ENCODE measurements around the gene USP34. TPM values are rescaled to one million over a fixed set of nuclear protein-coding genes. Genes with fewer than 3 reads are reported as not detected.
A peak's percentile ranks its signal among the peaks of the same experiment; 100 is the strongest.
"Not testable (repeated sequence)": the region's sequence is repeated elsewhere in the genome, so short reads cannot be mapped to it uniquely, and the experiment has no call there.

Gene USP34
- total RNA-seq, 2 experiments from 2014 or later = 89.8 to 95.6 TPM

DNA sequence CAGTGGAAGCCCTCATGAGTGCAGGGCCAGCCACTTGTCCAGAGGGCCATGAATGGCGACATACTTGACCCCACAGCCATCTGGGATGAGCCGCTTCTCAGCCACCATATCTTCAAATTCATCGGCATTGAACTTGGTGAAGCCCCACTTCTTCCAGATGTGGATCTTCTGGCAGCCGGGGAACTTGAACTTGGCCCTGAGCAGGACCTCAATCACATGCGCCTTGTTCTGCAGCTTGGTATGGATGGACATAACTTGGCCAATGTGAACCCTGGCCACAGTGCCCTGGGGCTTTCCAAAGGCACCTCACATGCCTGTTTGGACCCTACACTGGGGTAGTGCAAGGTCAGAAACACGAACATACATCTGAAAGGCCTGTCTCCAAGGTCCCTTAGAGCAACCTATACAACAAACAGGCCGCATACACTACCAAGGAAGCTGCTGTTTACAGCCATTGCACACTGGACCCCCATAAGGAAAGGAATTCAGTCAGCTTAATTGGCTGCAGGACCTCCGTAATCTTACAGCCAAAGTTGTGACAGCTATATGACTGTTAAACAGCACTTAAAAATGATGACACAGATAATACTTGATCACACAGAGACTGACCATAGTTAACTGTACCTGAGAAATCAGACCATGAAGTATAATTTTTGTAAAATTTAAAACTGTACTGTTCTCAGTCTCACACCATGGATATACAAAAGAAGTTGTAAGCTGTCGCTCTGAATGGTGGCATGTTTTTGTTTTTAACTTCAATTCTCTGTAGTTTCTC is 53.8 kb downstream of the USP34 start:
- POLR2A ChIA-PET = no interaction called here
- no peak for DNase-seq
- CTCF ChIA-PET = interaction anchor here (1.2 to 4.3 kb wide), 2 partner anchors 10 to 17 kb away, joined by 3 to 19 read pairs; no protein-coding TSS in a partner anchor
- no peak overlapping the region for H3K4me3 Mint-ChIP-seq
- peaks cover 7% of the 10 kb centered on the region for H3K36me3 Mint-ChIP-seq (ENCODE audit: low read depth)
- H3K27ac Mint-ChIP-seq = no peak overlapping the region
- H3K27me3 Mint-ChIP-seq = no peaks in the 10 kb centered on the region
- H3K4me1 Mint-ChIP-seq = peaks cover 31% of the 10 kb centered on the region
- H3K9me3 Mint-ChIP-seq = no peaks in the 10 kb centered on the region

DNA sequence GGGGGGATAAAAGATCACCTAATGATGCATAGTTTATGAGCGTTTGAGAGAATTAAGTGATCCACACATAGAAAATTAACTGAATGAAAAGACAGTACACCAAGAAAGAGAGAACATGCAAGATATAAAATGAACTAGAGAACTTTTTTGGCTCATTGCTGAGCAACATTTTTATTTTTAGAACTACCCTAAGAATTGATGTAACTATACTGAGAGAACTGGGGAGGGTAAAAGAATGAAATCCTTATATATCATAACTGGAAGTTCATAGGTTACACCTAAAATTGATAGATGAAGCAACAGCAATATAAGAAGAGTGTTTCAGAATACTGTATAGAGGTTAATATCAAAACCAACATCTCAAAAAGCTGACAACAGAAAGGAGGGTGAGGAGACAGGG is 55.6 kb downstream of the USP34 start:
- ChIA-PET POLR2A (no interaction called here), CTCF (interaction anchor here (4.3 kb wide), 1 partner anchor 12 kb away, joined by 19 read pairs; no protein-coding TSS in a partner anchor)
- peaks cover 12% of the 10 kb centered on the region for H3K36me3 Mint-ChIP-seq (ENCODE audit: low read depth)
- H3K27ac Mint-ChIP-seq = no peak overlapping the region
- no peak for DNase-seq
- H3K4me3 Mint-ChIP-seq = no peak overlapping the region
- no peaks in the 10 kb centered on the region for H3K27me3 Mint-ChIP-seq
- no peaks in the 10 kb centered on the region for H3K9me3 Mint-ChIP-seq
- H3K4me1 Mint-ChIP-seq = peaks cover 31% of the 10 kb centered on the region

DNA sequence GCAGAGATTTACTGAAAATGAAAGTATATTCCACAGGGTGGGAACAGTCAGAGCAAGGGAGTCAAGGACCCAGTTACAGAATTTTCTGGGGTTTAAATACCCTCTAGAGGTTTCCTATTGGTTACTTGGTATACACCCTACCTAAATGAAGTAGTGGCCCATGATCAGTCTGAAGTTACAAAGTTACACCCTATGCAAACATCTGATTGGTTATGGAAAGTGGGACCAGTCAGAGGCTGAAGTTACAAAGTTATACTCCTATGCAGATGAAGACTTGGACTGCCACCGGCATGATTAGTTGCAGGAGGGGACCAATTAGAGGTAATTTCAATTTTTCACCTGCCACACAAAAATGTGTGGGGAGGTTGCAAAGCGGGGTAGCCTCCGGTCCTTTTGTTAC is 56.2 kb downstream of the USP34 start:
- Mint-ChIP-seq H3K27me3 (no peaks in the 10 kb centered on the region), H3K4me3 (no peak overlapping the region), H3K4me1 (peaks cover 28% of the 10 kb centered on the region), H3K27ac (no peak overlapping the region), H3K9me3 (no peaks in the 10 kb centered on the region), H3K36me3 (ENCODE audit: low read depth) (peaks cover 12% of the 10 kb centered on the region)
- ChIA-PET CTCF (interaction anchor here (1.1 kb wide), 1 partner anchor 9 kb away, joined by 3 read pairs; no protein-coding TSS in a partner anchor), POLR2A (no interaction called here)
- DNase-seq = no peak

DNA sequence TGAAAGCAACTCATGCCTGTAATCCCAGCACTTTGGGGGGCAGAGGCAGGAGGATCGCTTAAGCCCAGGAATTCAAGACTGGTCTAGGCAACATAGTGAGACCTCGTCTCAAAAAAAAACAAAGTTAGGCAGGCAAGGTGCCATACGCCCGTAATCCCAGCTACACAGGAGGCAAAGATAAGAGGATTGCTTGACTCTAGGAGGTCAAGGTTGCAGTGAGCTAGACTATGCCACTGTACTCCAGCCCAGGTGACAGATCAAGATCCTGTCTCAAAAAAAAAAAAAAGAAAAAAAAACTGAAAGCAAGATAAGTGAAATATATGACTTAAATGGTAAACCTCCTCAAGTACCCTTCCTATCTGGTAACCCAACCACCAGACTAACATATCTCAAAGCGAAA is 59.8 kb downstream of the USP34 start:
- DNase-seq = no peak
- Mint-ChIP-seq H3K36me3 (ENCODE audit: low read depth) (peaks cover 6% of the 10 kb centered on the region), H3K9me3 (no peaks in the 10 kb centered on the region), H3K4me3 (no peak overlapping the region), H3K27ac (peak overlapping the region; percentile 55), H3K4me1 (peaks cover 16% of the 10 kb centered on the region), H3K27me3 (no peaks in the 10 kb centered on the region)
- ChIA-PET POLR2A (no interaction called here), CTCF (interaction anchor here (1.1 to 1.4 kb wide), 4 partner anchors 8 to 20 kb away, joined by 3 to 5 read pairs (median 4); no protein-coding TSS in a partner anchor)

DNA sequence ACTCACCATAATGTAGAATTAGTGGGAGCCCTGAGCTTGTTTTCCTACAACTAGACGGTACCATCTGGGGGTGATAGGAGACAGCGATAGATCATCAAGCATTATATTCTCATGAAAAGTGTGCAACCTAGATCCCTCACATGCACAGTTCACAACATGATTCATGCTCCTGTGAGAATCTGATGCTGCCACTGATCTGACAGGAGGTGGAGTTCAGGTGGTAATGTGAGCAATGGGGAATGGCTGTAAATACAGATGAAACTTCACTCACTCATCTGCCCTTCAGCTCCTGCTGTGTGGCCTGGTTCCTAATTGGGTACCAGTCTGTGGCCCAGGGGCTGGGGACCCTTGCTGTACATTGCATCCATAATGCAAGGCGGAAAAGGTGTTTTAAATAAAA is 60.7 kb downstream of the USP34 start:
- Mint-ChIP-seq H3K36me3 (ENCODE audit: low read depth) (peaks cover 13% of the 10 kb centered on the region), H3K27me3 (no peaks in the 10 kb centered on the region), H3K4me1 (peaks cover 16% of the 10 kb centered on the region), H3K4me3 (no peak overlapping the region), H3K9me3 (no peaks in the 10 kb centered on the region), H3K27ac (no peak overlapping the region)
- ChIA-PET CTCF (interaction anchor here (1.3 to 1.4 kb wide), 4 partner anchors 9 to 19 kb away, joined by 3 to 5 read pairs (median 3); no protein-coding TSS in a partner anchor), POLR2A (no interaction called here)
- no peak for DNase-seq

DNA sequence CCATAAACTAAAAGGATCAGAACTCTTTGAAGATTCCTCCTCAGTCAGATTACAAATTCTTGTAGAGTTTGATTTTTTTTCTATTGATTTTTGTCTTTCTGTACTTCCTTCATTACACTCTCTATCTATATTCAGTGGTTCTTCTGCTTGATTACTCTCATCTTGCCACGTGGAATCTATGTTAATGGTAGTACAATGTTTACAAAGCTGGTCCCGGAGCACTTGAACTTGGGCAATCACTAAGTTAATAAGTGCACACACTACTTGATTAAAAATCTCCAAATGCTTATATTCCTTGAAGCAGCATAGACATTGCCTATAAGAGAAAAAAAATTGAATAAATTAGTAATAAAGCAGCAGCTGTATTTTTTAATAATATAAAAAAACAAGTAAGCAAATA is 65.1 kb downstream of the USP34 start:
- no peak for DNase-seq
- H3K4me1 Mint-ChIP-seq = peaks cover 4% of the 10 kb centered on the region
- H3K27ac Mint-ChIP-seq = no peak overlapping the region
- no peak overlapping the region for H3K4me3 Mint-ChIP-seq
- CTCF ChIA-PET = no interaction called here
- no peaks in the 10 kb centered on the region for H3K9me3 Mint-ChIP-seq
- POLR2A ChIA-PET = no interaction called here
- H3K36me3 Mint-ChIP-seq (ENCODE audit: low read depth) = peaks cover 12% of the 10 kb centered on the region
- no peaks in the 10 kb centered on the region for H3K27me3 Mint-ChIP-seq

DNA sequence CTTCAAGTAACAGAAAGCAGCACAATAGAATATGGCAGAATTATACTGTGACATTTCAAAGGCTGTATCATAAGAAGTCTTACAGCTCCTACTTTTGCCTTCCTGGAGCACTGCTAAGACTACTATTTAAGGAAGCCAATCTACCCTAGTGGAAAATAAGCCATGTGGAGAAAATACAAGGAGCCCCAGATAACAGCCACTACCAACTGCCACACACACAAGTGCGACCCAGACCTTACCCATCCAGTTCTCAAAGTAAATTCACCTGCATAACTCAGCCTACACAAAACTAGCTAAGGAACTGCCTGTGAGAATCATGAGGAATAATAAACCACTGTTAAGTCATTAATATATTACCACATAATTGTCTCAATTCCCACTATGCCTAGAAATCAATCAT is 66.4 kb downstream of the USP34 start:
- H3K27me3 Mint-ChIP-seq = no peaks in the 10 kb centered on the region
- ChIA-PET POLR2A (no interaction called here), CTCF (interaction anchor here (0.6 to 1.0 kb wide), 2 partner anchors 32 to 710 kb away, joined by 3 to 4 read pairs; no protein-coding TSS in a partner anchor)
- no peak overlapping the region for H3K27ac Mint-ChIP-seq
- no peaks in the 10 kb centered on the region for H3K4me1 Mint-ChIP-seq
- peaks cover 12% of the 10 kb centered on the region for H3K36me3 Mint-ChIP-seq (ENCODE audit: low read depth)
- no peaks in the 10 kb centered on the region for H3K9me3 Mint-ChIP-seq
- no peak overlapping the region for H3K4me3 Mint-ChIP-seq
- DNase-seq = no peak

DNA sequence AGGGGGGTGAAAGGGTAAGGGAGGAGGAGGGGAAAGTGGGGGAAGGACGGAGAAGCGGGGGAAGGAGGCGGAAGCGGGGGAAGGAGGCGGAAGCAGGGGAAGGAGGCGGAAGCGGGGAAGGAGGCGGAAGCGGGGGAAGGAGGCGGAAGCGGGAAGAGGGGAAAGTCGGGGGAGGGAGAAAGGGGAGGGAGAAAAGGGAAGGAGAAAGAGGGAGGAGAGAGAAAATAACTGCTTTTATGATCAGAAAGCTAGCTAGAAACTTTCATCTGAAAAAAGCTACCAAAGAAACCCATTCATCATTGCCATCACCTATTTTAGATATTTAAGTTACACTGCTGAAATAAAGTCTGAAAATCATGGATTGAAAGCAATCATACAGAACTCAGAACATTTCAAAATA is 72.5 kb downstream of the USP34 start:
- ChIA-PET POLR2A (no interaction called here), CTCF (interaction anchor here (0.8 kb wide), 1 partner anchor 9 kb away, joined by 3 read pairs; no protein-coding TSS in a partner anchor)
- no peak overlapping the region for H3K27ac Mint-ChIP-seq
- no peaks in the 10 kb centered on the region for H3K27me3 Mint-ChIP-seq
- H3K4me1 Mint-ChIP-seq = no peaks in the 10 kb centered on the region
- no peak overlapping the region for H3K4me3 Mint-ChIP-seq
- no peak for DNase-seq
- H3K36me3 Mint-ChIP-seq (ENCODE audit: low read depth) = peaks cover 8% of the 10 kb centered on the region
- H3K9me3 Mint-ChIP-seq = no peaks in the 10 kb centered on the region

DNA sequence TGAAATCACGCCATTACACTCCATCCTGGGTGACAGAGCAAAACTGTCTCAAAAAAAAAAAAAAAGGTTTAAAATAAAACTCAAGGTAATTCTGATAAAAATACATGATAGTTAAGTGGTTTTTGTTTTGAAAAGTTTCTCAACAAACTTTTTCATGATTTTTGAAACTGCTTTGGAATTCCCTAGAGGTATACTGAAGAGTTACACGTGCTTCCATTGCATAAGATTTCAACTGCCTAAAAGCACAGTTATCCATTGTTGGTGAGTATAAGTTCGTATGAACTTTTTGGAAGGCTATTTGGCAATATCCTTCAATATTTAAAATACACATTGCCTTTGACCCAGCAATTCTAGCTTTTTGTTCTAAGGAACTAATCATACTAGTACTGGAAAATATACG is 74.9 kb downstream of the USP34 start:
- ChIA-PET CTCF (interaction anchor here (0.6 to 0.7 kb wide), 3 partner anchors 11 to 174 kb away, joined by 3 to 6 read pairs (median 3); no protein-coding TSS in a partner anchor), POLR2A (no interaction called here)
- Mint-ChIP-seq H3K4me1 (no peaks in the 10 kb centered on the region), H3K27ac (no peak overlapping the region), H3K9me3 (no peaks in the 10 kb centered on the region), H3K36me3 (ENCODE audit: low read depth) (peaks cover 12% of the 10 kb centered on the region), H3K27me3 (no peaks in the 10 kb centered on the region), H3K4me3 (no peak overlapping the region)
- DNase-seq = no peak

DNA sequence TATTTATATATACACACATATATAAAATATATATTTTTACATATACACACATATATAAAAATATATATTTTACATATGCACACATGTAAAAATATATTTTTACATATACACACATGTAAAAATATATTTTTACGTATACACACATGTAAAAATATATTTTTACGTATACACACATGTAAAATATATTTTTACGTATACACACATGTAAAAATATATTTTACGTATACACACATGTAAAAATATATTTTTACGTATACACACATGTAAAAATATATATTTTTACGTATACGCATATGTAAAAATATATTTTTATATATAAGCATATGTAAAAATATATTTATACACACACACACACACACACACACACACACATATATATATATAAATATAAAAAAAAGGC is 83.3 kb downstream of the USP34 start:
- DNase-seq, H3K27me3 Mint-ChIP-seq, H3K27ac Mint-ChIP-seq, H3K4me3 Mint-ChIP-seq, H3K9me3 Mint-ChIP-seq, POLR2A ChIA-PET, H3K4me1 Mint-ChIP-seq: not testable (repeated sequence)
- CTCF ChIA-PET = interaction anchor here (0.5 to 1.2 kb wide), 2 partner anchors 55 to 143 kb away, joined by 3 read pairs; no protein-coding TSS in a partner anchor
- H3K36me3 Mint-ChIP-seq (ENCODE audit: low read depth) = peaks cover 16% of the 10 kb centered on the region

DNA sequence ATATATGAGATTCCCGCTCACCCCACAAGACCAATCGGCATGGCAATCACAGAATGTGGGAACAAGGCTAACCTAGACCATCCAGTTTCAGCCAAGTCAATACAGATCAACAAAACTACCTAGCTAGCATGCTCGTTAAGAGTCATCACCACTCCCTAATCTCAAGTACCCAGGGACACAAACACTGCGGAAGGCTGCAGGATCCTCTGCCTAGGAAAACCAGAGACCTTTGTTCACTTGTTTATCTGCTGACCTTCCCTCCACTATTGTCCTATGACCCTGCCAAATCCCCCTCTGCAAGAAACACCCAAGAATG is 90.0 kb downstream of the USP34 start:
- POLR2A ChIA-PET, H3K27ac Mint-ChIP-seq, H3K9me3 Mint-ChIP-seq, H3K4me1 Mint-ChIP-seq, H3K27me3 Mint-ChIP-seq, DNase-seq, H3K4me3 Mint-ChIP-seq: not testable (repeated sequence)
- CTCF ChIA-PET = interaction anchor here (0.6 kb wide), 1 partner anchor 347 kb away, joined by 3 read pairs; no protein-coding TSS in a partner anchor
- H3K36me3 Mint-ChIP-seq (ENCODE audit: low read depth) = peaks cover 62% of the 10 kb centered on the region

DNA sequence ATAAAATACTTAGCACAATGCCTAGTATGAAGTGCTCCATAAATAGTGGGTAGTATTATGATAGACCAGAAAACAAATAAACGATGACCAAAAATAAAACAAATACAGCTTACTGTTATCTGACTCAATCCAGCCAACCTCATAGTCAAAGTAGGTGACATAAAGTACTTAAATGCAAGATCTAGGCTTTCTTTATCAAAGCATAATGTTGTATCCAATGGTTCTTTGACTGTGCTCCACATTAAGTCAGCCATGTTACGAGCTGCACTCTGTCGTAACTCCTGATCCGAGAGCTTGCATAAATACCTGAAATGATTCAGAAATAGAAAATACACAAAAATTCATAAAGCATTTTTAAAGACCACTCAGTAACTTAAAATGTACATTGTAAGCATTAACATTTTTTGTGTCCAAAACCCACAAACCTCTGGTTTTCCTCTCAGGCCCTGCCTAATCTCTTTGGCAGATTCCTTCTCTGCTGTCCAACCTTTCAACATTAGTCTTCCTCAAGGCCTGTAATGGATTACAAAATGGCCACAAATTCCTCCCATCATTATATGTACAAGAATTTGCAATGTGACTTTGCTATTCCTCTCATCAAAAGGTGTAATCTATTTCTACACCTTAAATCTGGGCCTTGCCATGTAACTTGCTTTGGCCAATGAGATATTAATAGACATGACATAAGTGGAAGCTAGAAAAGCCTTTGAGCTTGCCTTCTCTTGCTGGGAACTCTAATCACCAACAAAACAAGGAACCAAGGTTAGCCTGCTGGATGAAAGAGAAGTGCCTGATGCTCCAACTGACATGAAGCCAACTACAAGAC is 90.6 kb downstream of the USP34 start:
- no peaks in the 10 kb centered on the region for H3K9me3 Mint-ChIP-seq
- DNase-seq = no peak
- CTCF ChIA-PET = interaction anchor here (0.6 kb wide), 1 partner anchor 231 kb away, joined by 3 read pairs; no protein-coding TSS in a partner anchor
- H3K4me1 Mint-ChIP-seq = no peaks in the 10 kb centered on the region
- no peak overlapping the region for H3K27ac Mint-ChIP-seq
- H3K4me3 Mint-ChIP-seq = no peak overlapping the region
- POLR2A ChIA-PET = no interaction called here
- peaks cover 63% of the 10 kb centered on the region for H3K36me3 Mint-ChIP-seq (ENCODE audit: low read depth)
- H3K27me3 Mint-ChIP-seq = no peaks in the 10 kb centered on the region

DNA sequence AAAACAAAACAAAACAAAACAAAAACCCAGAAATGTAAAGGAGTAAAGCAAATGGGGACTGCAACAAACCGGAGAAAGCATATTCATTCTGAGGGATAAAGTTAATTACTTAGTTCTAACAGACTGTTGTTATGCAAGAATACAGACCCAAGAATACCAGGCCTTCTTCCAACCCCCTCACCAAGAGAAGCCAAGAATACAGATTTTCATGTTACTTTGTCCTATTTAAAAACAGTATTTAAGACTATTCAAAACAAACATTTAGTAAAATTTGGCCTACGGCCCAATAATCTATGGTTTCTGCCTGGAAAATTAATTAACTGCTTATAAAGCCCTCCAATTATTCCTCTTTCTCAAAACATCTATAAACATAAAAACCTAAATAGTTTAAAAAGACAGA is 91.4 kb downstream of the USP34 start:
- Mint-ChIP-seq H3K4me1 (no peaks in the 10 kb centered on the region), H3K9me3 (no peaks in the 10 kb centered on the region), H3K27me3 (no peaks in the 10 kb centered on the region), H3K36me3 (ENCODE audit: low read depth) (peaks cover 64% of the 10 kb centered on the region), H3K4me3 (no peak overlapping the region), H3K27ac (no peak overlapping the region)
- no peak for DNase-seq
- ChIA-PET POLR2A (no interaction called here), CTCF (interaction anchor here (0.6 kb wide), 1 partner anchor 230 kb away, joined by 3 read pairs; no protein-coding TSS in a partner anchor)
